CD4-positive, CD25-positive, alpha-beta regulatory T cell (primary cell): ENCODE results near the gene CAPN7. TPM values are rescaled to one million over a fixed set of nuclear protein-coding genes. Genes with fewer than 3 reads are reported as not detected.

Source experiments
- ATAC-seq, 2 donors: fragments of 150-1000 bp; cut with Tn5 transposase; one replicate each; pipeline ENCODE4 v1.10.0; 2021; ENCODE audit warnings: low read depth in 2 of 2, moderate number of reproducible peaks in 2 of 2, moderate library complexity in 1 of 2
- DNase-seq, 3 donors: peaks; one replicate each; pipeline versions ENCODE4 v3.0.0 to v3.0.0-alpha.2; 2012 to 2022; ENCODE audit warnings: mixed read lengths in 1 of 3
- H3K27ac ChIP-seq: one replicate; pipeline ENCODE4 v1.7.0; 2013; ENCODE audit warnings: mild to moderate bottlenecking, low read length; ENCODE audit not compliant: insufficient read depth, poor library complexity, severe bottlenecking
- H3K27me3 ChIP-seq: one replicate; pipeline ENCODE4 v1.7.0; 2013; ENCODE audit warnings: low read length; ENCODE audit not compliant: control insufficient read depth, insufficient read depth
- H3K36me3 ChIP-seq: one replicate; pipeline ENCODE4 v1.7.0; 2013; ENCODE audit warnings: mild to moderate bottlenecking, low read length, moderate library complexity; ENCODE audit not compliant: control insufficient read depth, insufficient read depth
- H3K4me1 ChIP-seq: 2 replicates; pipeline ENCODE4 v1.7.0; 2013; ENCODE audit warnings: mild to moderate bottlenecking, low read length; ENCODE audit not compliant: insufficient read depth, control insufficient read depth, poor library complexity, severe bottlenecking
- H3K4me3 ChIP-seq: one replicate; pipeline ENCODE4 v1.7.0; 2013; ENCODE audit warnings: low read depth, mild to moderate bottlenecking, low read length, moderate library complexity
- H3K9me3 ChIP-seq, 2 experiments: 1 replicate in 1 of 2; 2 replicates in 1 of 2; pipeline ENCODE4 v1.7.0; 2013; ENCODE audit warnings: low read length in 2 of 2, mild to moderate bottlenecking in 1 of 2, moderate library complexity in 1 of 2; ENCODE audit not compliant: control insufficient read depth in 2 of 2
- H3K27ac Mint-ChIP-seq, 3 donors: one replicate each; pipeline ENCODE4 v1.8.0; 2020 to 2022; ENCODE audit warnings: mild to moderate bottlenecking in 3 of 3, mixed read lengths in 3 of 3, moderate library complexity in 2 of 3
- H3K27me3 Mint-ChIP-seq: one replicate; pipeline ENCODE4 v1.8.0; 2022; ENCODE audit warnings: mild to moderate bottlenecking, mixed read lengths
- H3K36me3 Mint-ChIP-seq: one replicate; pipeline ENCODE4 v1.8.0; 2020; ENCODE audit warnings: mixed read lengths
- H3K4me1 Mint-ChIP-seq, 4 donors: one replicate each; pipeline ENCODE4 v1.8.0; 2020 to 2022; ENCODE audit warnings: mixed read lengths in 4 of 4, mild to moderate bottlenecking in 1 of 4
- H3K4me3 Mint-ChIP-seq, 4 donors: one replicate each; pipeline ENCODE4 v1.8.0; 2020 to 2022; ENCODE audit warnings: mild to moderate bottlenecking in 4 of 4, mixed read lengths in 4 of 4, moderate library complexity in 3 of 4
- H3K9me3 Mint-ChIP-seq, 7 donors: one replicate each; pipeline ENCODE4 v1.8.0; 2020 to 2022; ENCODE audit warnings: mixed read lengths in 7 of 7, mild to moderate bottlenecking in 3 of 7, moderate library complexity in 2 of 7
- polyA plus RNA-seq, 4 donors: library from polyadenylated mRNA; unstranded; fragments of 300-500 nt; fragmentation: Illumina TruSeq; gene quantifications; one replicate each; pipeline ENCODE4 v1.2.3, GENCODE V29; 2021
- total RNA-seq: library from RNA; stranded (reverse); gene quantifications from one replicate; pipeline ENCODE4 v1.2.3, GENCODE V29; 2022

The CAPN7 gene
- total and polyA plus RNA-seq, 5 donors from 2014 or later, result 21.1 to 62.3 (median 21.7) TPM

- no peak overlapping the region for H3K4me3 Mint-ChIP-seq
- H3K4me1 Mint-ChIP-seq, result peaks cover 16 to 86% (median 44%) of the 10 kb centered on the region in 4 donors
- H3K9me3 Mint-ChIP-seq, result no peaks in the 10 kb centered on the region
- no peaks in the 10 kb centered on the region for H3K27me3 Mint-ChIP-seq
- Histone ChIP-seq H3K4me1 (peaks cover 43% of the 10 kb centered on the region), H3K36me3 (no peaks in the 10 kb centered on the region), H3K9me3 (no peaks in the 10 kb centered on the region), H3K4me3 (no peak overlapping the region), H3K27me3 (no peaks in the 10 kb centered on the region), H3K27ac (no peak overlapping the region)
- peaks cover 10% of the 10 kb centered on the region for H3K36me3 Mint-ChIP-seq
- DNase-seq (no peak), ATAC-seq (no peak)
- peak overlapping the region in 2 of 3 donors; percentile 6 to 48 for H3K27ac Mint-ChIP-seq
These were observed 71.9 kb downstream of the CAPN7 start for GRCh38 chr3:15277861-15278500.

DNA sequence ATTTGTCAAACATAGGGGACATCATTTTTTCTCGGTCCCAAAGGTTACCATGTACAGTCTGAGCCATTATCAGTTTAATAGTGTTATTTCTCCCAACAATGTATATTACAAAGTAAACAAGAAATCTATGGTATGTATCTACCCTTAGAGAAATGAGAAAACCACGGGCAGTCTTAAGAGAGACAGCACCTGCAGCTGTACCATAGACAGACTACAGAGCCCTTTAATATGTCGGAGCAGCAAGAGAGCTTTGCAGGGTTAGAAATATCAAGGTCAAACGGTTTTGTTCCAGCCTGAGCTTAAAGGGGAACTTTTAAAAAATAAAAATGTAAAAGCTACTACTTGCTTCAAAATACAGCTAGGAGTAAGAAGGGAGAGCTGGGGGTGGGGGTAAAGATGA lies 73.2 kb downstream of the CAPN7 start:
- Histone ChIP-seq H3K36me3 (no peaks in the 10 kb centered on the region), H3K9me3 (no peaks in the 10 kb centered on the region), H3K4me3 (no peak overlapping the region), H3K4me1 (peaks cover 53% of the 10 kb centered on the region), H3K27me3 (no peaks in the 10 kb centered on the region), H3K27ac (no peak overlapping the region)
- H3K9me3 Mint-ChIP-seq, result no peaks in the 10 kb centered on the region
- no peaks in the 10 kb centered on the region for H3K27me3 Mint-ChIP-seq
- no peak for ATAC-seq
- no peak overlapping the region for H3K4me3 Mint-ChIP-seq
- H3K4me1 Mint-ChIP-seq, result peaks cover 19 to 84% (median 42%) of the 10 kb centered on the region in 4 donors
- peak overlapping the region in 1 of 3 donors; percentile 11 for H3K27ac Mint-ChIP-seq
- H3K36me3 Mint-ChIP-seq, result peaks cover 16% of the 10 kb centered on the region
- no peak for DNase-seq

GRCh38 chr3:15279671-15280402 lies 73.8 kb downstream of the CAPN7 start:
- Histone ChIP-seq H3K36me3 (no peaks in the 10 kb centered on the region), H3K4me1 (peaks cover 49% of the 10 kb centered on the region), H3K27ac (no peak overlapping the region), H3K4me3 (no peak overlapping the region), H3K9me3 (no peaks in the 10 kb centered on the region), H3K27me3 (no peaks in the 10 kb centered on the region)
- Mint-ChIP-seq H3K9me3 (no peaks in the 10 kb centered on the region), H3K27ac (peak overlapping the region in 2 of 3 donors; percentile 84), H3K36me3 (peaks cover 16% of the 10 kb centered on the region), H3K4me1 (peaks cover 22 to 81% (median 41%) of the 10 kb centered on the region in 4 donors), H3K27me3 (no peaks in the 10 kb centered on the region), H3K4me3 (no peak overlapping the region)
- DNase-seq (no peak), ATAC-seq (no peak)

DNA sequence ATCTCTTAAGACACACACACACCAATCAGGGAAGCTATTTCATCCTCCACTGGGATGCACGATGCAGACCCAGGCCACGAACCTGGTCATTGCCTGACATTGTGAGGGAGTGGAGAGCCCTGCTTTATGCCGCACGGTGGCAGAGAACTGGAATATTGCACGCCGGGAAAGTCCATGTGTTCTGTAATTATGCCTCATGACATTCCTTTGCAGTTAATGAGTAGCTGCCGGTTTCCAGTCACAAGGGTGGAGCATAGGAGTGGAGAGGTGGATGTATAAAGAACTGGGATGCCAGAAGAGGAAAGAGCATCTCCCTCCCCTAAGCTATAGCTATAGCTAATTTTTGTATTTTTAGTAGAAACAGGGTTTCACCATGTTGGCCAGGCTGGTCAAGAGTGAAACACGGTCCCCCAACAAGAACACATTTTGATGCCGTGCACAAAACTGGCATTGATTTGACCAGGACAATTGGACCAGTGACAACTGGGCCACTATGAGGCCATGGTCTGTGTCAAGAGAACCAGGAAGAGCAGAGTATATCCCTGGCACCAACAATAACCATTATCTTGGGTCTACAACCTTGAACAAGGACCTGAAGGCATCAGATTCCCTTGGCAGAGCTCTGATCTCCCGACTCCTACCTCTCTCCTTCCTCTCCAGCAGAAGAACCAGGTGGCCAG lies 74.9 kb downstream of the CAPN7 start:
- H3K4me1 Mint-ChIP-seq, result peaks cover 22 to 78% (median 40%) of the 10 kb centered on the region in 4 donors
- no peak overlapping the region for H3K4me3 Mint-ChIP-seq
- DNase-seq, result no peak
- H3K9me3 Mint-ChIP-seq, result no peaks in the 10 kb centered on the region
- H3K27me3 Mint-ChIP-seq, result no peaks in the 10 kb centered on the region
- peaks cover 23% of the 10 kb centered on the region for H3K36me3 Mint-ChIP-seq
- H3K27me3 ChIP-seq, result no peaks in the 10 kb centered on the region
- no peaks in the 10 kb centered on the region for H3K9me3 ChIP-seq
- ATAC-seq, result no peak
- peaks cover 5% of the 10 kb centered on the region for H3K36me3 ChIP-seq
- no peak overlapping the region for H3K27ac ChIP-seq
- peaks cover 38% of the 10 kb centered on the region for H3K4me1 ChIP-seq
- no peak overlapping the region for H3K4me3 ChIP-seq
- peak overlapping the region; percentile 71 to 84 (median 84) for H3K27ac Mint-ChIP-seq

DNA sequence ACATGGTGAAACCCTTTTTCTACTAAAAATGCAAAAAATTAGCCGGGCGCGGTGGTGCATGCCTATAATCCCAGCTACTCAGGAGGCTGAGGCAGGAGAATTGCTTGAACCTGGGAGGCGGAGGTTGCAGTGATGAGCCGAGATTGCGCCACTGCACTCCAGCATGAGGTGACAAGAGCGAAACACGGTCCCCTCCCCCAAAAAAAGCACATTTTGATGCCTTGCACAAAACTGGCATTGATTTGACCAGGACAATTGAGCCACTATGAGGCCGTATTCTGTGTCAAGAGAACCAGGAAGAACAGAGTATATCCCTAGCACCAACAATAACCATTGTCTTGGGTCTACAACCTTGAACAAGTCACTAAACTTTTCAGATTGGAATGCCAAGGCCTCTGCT lies 75.8 kb downstream of the CAPN7 start:
- peaks cover 22 to 72% (median 34%) of the 10 kb centered on the region in 4 donors for H3K4me1 Mint-ChIP-seq
- DNase-seq, result no peak
- H3K27ac Mint-ChIP-seq, result no peak overlapping the region

DNA sequence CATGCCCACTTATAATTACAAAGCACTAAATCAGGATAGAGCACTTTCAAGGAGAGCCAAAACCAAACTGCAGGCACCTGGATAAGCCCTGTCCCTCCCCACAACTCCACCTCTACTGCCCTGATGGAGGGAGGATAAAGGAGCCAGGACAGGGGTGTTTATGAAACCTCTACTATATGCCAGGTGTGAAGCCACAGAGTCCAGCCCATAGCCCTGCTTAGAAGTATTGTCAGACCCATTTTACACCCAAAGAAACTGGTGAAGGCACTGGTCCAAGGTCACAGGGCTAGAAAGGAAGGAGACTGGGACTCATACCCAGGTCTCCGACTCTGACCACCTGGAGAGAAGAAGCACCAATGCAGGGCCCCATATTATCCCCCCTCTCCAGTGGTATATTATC lies 77.7 kb downstream of the CAPN7 start:
- no peaks in the 10 kb centered on the region for H3K27me3 Mint-ChIP-seq
- Histone ChIP-seq H3K4me1 (peaks cover 35% of the 10 kb centered on the region), H3K4me3 (no peak overlapping the region), H3K27me3 (no peaks in the 10 kb centered on the region), H3K9me3 (no peaks in the 10 kb centered on the region), H3K36me3 (peaks cover 9% of the 10 kb centered on the region), H3K27ac (no peak overlapping the region)
- peaks cover 18 to 72% (median 38%) of the 10 kb centered on the region in 4 donors for H3K4me1 Mint-ChIP-seq
- no peak for ATAC-seq
- H3K36me3 Mint-ChIP-seq, result peaks cover 23% of the 10 kb centered on the region
- peak overlapping the region in 1 of 3 donors; percentile 83 for H3K27ac Mint-ChIP-seq
- H3K9me3 Mint-ChIP-seq, result no peaks in the 10 kb centered on the region
- peak overlapping the region in 1 of 4 donors; percentile 23 for H3K4me3 Mint-ChIP-seq
- DNase-seq, result no peak

More for the DNA sequence above, 75.8 kb downstream of the CAPN7 start:
- no peaks in the 10 kb centered on the region for H3K9me3 Mint-ChIP-seq
- peaks cover 23% of the 10 kb centered on the region for H3K36me3 Mint-ChIP-seq
- no peak overlapping the region for H3K4me3 Mint-ChIP-seq
- no peaks in the 10 kb centered on the region for H3K27me3 Mint-ChIP-seq
- H3K4me1 ChIP-seq, result peaks cover 35% of the 10 kb centered on the region
- peaks cover 5% of the 10 kb centered on the region for H3K36me3 ChIP-seq
- no peaks in the 10 kb centered on the region for H3K27me3 ChIP-seq
- H3K27ac ChIP-seq, result no peak overlapping the region
- H3K4me3 ChIP-seq, result no peak overlapping the region
- ATAC-seq, result no peak
- H3K9me3 ChIP-seq, result no peaks in the 10 kb centered on the region

- peak overlapping the region in 1 of 4 donors; percentile 23 for H3K4me3 Mint-ChIP-seq
- Histone ChIP-seq H3K4me1 (peaks cover 41% of the 10 kb centered on the region), H3K27me3 (no peaks in the 10 kb centered on the region), H3K36me3 (peaks cover 9% of the 10 kb centered on the region), H3K4me3 (no peak overlapping the region), H3K9me3 (no peaks in the 10 kb centered on the region), H3K27ac (no peak overlapping the region)
- H3K4me1 Mint-ChIP-seq, result peaks cover 12 to 74% (median 41%) of the 10 kb centered on the region in 4 donors
- H3K9me3 Mint-ChIP-seq, result no peaks in the 10 kb centered on the region
- ATAC-seq (no peak), DNase-seq (no peak)
- H3K36me3 Mint-ChIP-seq, result peaks cover 23% of the 10 kb centered on the region
- peak overlapping the region in 2 of 3 donors; percentile 72 to 83 for H3K27ac Mint-ChIP-seq
- no peaks in the 10 kb centered on the region for H3K27me3 Mint-ChIP-seq
These were observed 78.3 kb downstream of the CAPN7 start for GRCh38 chr3:15284121-15284889.
